ENCODE measurements around the gene TAS2R10. TPM values are rescaled to one million over a fixed set of nuclear protein-coding genes. Genes with fewer than 3 reads are reported as not detected.

The TAS2R10 gene
- polyA plus RNA-seq, 3 donors: 0.99 to 1.4 (median 1.00) TPM

GRCh38 chr12:10783252-10783651, 42.9 kb downstream of the TAS2R10 start:
- no peak for DNase-seq (ENCODE audit: low read depth in 3 of 3, low spot score in 2 of 3)

GRCh38 chr12:10779103-10779502, 47.1 kb downstream of the TAS2R10 start:
- no peak for DNase-seq (ENCODE audit: low read depth in 3 of 3, low spot score in 2 of 3)

Other genes starting within 250 kb of the TAS2R10 start
- gene MAGOHB, start 212.7 kb downstream of the TAS2R10 start, polyA plus RNA-seq (ENCODE audit: insufficient read length in 3 of 3): 10 to 100 TPM; 36.4 to 46.6 (median 42.9) TPM
- gene STYK1, start 152.3 kb downstream of the TAS2R10 start, polyA plus RNA-seq (ENCODE audit: insufficient read length in 3 of 3): 1 to 10 TPM in 1 of 3 donors, under 1 TPM in 2; 0.67 to 1.0 (median 0.85) TPM
- gene YBX3, start 103.0 kb downstream of the TAS2R10 start, polyA plus RNA-seq (ENCODE audit: insufficient read length in 3 of 3): 100 to 1,000 TPM; 192 to 229 (median 206) TPM
- not detected for gene TAS2R7, start 23.7 kb downstream of the TAS2R10 start, polyA plus RNA-seq (ENCODE audit: insufficient read length in 3 of 3)
- gene TAS2R8, start 19.1 kb downstream of the TAS2R10 start, polyA plus RNA-seq (ENCODE audit: insufficient read length in 3 of 3): not detected
- not detected for gene TAS2R9, start 16.2 kb downstream of the TAS2R10 start, polyA plus RNA-seq (ENCODE audit: insufficient read length in 3 of 3)
- gene PRR4, start 23.1 kb upstream of the TAS2R10 start, polyA plus RNA-seq (ENCODE audit: insufficient read length in 3 of 3): 1 to 10 TPM; 5.6 to 7.8 (median 5.9) TPM
- 10 to 100 TPM; 11.6 to 16.9 (median 15.9) TPM for gene PRH1, start 57.9 kb upstream of the TAS2R10 start, polyA plus RNA-seq (ENCODE audit: insufficient read length in 3 of 3)
- gene TAS2R13, start 83.2 kb upstream of the TAS2R10 start, polyA plus RNA-seq (ENCODE audit: insufficient read length in 3 of 3): under 1 TPM in 2 of 3 donors, not detected in 1; 0.10 TPM
- under 1 TPM; 0.28 to 0.64 (median 0.48) TPM for gene PRH2, start 102.9 kb upstream of the TAS2R10 start, polyA plus RNA-seq (ENCODE audit: insufficient read length in 3 of 3)
- gene TAS2R14, start 112.9 kb upstream of the TAS2R10 start, polyA plus RNA-seq (ENCODE audit: insufficient read length in 3 of 3): 1 to 10 TPM; 2.3 to 3.1 (median 2.9) TPM
- gene TAS2R50, start 160.6 kb upstream of the TAS2R10 start, polyA plus RNA-seq (ENCODE audit: insufficient read length in 3 of 3): not detected
- gene TAS2R20, start 171.9 kb upstream of the TAS2R10 start, polyA plus RNA-seq (ENCODE audit: insufficient read length in 3 of 3): 1 to 10 TPM in 2 of 3 donors, under 1 TPM in 1; 0.89 to 1.2 (median 1.1) TPM
- gene TAS2R19, start 196.3 kb upstream of the TAS2R10 start, polyA plus RNA-seq (ENCODE audit: insufficient read length in 3 of 3): 1 to 10 TPM in 2 of 3 donors, under 1 TPM in 1; 0.94 to 1.8 (median 1.2) TPM
- gene TAS2R31, start 205.0 kb upstream of the TAS2R10 start, polyA plus RNA-seq (ENCODE audit: insufficient read length in 3 of 3): 1 to 10 TPM; 1.0 to 2.1 (median 1.1) TPM
- gene TAS2R46, start 235.9 kb upstream of the TAS2R10 start, polyA plus RNA-seq (ENCODE audit: insufficient read length in 3 of 3): not detected

Measured in right renal cortex interstitium (tissue), 3 donors.